Inferior parietal cortex (tissue), 1 donor: ENCODE measurements around the gene KAT2A.

ENCODE experiments used
- DNase-seq: peaks from one replicate; pipeline ENCODE4 v3.0.0-alpha.2; 2016; ENCODE audit errors: extremely low spot score

KAT2A gene

DNA sequence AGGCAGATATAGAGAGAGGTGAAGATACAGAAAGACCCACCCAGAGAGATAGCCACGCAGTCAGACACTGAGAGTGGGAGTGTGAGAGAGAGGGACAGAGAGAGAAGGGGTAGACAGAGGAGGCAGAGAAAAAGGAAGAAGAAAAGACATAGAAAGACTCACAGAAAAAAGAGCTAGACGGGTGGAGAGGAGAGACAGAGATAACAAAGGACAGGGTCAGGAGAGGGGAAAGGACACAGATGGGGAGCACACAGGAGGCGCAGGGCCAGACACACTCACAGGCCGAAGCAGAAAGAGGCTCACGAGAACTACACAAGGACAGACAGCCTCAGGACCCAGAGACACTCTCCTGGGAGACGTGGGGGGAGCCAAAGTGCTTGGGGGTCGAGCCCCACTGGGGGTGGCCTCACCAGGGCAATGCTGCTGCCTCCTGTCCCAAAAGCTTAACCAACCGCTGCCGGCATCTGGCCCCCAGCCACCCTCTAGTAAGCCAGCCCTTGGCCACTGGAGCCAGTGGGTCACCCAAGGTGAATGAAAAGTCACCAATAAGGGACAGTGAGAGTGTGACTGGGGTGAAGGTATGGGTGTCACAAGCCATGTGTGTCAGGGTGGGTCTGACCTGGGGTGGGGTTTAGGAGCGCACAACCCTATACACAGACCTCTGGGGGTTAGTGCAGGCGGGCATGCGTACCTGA is 26.6 kb downstream of the KAT2A start:
- no peak for DNase-seq

DNA sequence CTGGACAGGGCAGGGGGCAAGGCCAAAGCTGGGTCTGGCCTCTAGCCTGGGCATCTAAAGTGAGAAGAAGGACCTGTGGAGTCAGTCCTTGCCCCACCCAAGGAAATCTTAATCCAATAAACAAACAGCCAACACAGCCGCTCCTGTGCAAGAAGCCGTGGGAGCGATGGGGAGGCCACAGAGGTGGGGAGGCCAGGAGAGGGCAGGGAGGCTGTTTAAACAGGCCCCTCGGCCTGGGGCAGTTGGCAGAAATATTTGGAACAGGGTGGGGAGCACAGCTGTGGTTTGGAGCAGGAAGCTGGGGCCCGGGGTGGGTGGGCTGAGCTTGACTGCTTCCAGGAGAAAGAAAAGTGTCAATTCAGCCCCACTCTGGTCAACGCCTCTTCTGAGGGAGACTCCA is 28.2 kb downstream of the KAT2A start:
- DNase-seq = no peak

DNA sequence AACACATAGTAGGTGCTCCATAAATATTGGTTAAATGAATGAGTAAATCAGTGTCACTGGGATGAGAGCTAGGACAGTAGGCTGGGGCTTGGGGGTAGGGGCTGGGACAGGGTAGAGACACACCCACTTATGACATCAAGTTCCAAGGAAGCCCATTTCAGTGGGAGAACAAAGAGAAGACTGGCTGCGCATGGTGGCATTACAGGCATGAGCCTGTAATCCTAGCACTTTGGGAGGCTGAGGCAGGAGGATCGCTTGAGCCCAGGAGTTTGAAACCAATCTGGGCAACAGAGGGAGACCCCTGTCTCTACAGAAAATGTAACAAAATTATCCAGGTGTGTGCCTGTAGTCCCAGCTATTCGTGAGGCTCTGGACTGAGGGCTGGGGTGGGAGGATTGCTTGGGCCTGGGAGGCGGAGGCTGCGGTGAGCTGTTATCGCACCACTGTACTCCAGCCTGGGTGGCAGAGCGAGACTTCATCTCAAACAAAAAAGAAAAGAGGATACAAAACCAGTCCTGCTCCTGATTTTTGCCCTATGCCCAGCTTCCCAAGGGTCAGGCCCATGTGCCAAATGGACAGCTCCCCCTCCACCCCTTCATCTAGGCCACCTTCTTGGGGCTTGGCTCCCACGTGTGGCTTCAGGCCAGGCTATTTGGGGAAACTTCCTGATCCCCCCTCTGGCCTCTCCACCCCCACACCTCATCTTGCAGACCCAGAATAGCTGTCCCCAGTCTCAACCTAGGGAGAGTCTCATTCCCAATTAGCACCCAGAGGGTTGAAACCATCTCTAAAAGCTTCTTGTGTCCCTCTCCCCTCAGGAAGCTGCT is 30.0 kb downstream of the KAT2A start:
- no peak for DNase-seq

DNA sequence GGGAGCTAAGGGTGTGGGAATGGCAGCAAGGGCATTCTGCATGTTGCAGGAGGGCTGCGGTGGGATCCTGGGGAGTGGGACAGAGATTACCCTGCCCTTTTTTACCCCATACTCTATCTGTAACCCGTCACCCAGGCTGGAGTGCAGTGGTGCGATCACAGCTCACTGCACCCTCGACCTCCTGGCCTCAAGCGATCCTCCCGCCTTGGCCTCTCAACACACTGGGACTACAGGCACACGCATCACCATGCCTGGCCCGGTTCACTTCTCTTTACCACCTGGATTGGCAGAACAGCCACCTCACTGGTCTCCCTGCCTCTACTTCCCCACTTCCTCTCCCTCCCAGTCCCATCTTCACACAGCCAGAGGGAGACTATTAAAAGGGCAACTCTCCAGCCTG is 32.4 kb downstream of the KAT2A start:
- DNase-seq = no peak

DNA sequence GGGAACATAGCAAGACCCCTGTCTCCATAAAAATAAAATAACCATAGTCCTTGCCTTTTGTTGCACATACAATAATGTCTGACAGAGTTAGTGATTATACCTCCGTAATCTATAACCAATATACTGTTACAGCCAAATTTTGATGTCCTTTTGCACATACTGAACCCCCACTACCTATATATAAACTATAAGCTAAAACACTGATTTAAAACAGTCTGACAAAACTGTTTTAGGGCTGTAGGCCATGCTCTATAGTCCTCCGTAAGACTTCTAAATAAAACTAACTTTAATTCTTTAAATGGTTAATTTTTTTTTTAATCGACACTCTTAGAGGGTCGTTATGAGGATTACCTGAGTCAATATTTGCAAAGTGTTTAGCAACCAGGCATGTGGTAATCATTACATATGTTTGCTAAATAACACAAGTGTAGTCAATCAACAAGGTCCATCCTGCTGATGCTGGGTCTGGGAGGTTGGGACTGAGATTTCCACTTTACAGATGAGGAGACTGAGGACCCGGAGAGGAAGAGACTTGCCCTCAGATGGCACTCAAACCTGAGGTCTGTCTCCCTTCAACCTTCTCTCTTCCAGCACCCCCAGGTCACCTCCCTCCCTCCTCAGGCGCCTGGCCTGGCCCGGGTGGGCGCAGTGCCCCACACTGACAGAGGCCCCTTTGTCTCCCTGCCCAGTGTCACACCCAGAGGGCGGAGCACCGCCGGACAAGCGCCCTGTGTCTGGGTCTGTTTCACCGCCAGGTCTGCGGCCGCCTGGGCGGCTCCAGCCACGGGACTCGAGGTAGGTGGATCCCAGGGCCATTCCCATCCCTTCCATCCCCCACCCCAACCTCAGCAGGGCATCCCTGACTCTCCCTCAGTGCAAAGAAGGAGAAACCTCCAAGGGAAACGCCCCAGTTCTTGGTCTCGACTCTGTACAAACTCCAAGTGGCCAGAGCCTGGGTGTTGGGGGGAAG is 33.1 kb downstream of the KAT2A start:
- DNase-seq = no peak

DNA sequence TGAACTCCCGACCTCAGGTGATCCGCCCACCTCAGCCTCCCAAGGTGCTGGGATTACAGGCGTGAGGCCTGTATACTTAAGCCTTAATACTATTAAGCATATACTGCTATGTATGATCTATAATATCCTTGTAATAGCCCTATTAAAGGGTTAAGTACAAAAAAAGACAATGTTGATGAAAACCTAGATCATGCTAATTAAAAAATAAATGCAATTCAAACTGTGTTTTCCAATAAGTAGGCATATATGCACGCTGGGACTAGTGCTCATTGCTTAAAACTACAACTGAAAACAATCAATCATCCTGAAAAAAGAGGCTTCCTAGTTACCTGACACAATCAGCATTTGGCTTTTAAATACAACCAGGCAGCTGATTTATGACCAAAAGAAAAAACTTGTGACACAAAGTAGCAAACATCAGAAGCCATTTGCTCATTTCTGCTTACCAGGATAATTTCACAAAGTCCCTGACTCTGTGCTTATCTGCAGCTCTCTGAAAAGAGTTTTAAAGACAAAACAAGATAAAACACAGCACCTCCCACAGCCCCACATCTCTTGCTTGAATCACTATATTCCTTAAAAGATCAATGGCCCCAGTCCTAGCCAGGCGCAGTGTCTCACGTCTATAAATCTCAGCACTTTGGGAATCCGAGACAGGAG is 34.0 kb downstream of the KAT2A start:
- no peak for DNase-seq

DNA sequence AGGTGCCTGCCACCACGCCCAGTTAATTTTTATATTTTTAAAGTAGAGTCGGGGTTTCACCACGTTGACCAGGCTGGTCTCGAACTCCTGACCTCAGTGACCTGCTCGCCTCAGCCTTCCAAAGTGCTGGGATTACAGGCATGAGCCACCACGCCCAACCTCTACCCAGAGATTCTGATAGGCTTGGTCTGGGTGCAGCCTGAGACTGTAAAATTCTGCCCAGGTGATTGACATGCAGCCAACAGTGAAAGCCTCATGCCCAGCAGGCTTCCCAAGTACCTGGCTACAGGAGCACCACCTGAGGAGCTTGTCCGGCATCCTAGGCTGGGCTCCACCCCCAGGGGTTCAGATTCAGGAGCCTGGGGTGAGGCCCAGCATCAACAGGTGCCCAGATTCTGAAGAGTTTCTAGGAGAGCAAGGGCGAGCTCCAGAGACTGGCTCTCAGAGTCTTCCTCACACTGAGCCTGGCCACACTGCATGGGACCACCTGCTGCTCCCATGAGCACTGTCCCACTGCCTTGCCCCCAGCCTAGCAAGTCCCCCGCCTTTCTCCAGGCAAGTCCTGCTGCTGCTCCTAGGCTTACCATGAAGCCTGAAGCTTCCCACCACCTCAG is 39.5 kb downstream of the KAT2A start:
- DNase-seq = no peak

DNA sequence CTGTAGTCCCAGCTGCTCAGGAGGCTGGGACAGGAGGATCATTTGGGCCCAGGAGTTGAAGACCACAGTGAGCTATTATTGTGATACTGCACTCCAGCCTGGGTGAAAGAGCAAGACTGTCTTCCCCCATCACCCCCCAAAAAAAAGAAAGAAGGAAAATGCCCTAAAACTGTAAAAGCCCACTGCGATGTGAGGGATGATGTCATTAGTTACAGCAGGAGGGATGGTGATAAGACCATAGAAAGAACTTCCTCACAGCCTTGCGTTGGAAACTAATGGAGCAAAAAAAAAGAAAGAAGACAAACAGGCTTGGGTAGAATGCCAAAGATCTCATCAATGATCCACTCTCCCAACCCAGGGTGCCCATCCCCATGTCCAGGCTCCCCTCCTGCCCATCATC is 41.6 kb downstream of the KAT2A start:
- DNase-seq = no peak

DNA sequence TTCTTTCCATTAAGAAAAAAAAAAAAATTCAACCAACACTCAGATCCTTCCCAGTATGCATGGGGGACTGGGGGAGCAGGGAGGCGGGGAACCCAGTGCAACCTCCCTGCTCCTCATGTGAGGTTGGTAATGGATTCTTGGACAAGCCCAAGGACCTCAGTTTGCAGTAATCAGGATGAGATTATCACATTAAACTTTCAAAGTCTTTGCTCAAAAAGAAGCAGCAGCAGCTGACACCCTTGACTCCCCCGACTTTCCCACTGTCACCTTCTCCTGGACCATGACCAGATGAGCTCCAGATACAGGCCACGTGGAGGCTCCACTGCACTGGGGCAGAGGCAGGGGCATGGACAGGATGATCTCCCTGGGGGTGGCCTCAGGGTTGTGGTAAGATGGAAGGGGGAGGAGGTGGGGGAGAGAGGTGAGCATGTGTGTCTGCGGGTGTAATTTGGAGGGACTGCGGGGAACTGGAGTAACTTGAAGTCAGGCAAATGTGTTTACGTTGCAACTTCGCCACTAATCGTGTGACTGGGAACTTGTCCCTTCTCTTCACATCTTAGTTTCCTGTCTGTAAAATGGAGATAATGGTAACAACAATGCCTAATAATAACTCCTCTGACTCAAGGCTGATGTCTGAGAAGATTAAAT is 42.6 kb downstream of the KAT2A start:
- no peak for DNase-seq

DNA sequence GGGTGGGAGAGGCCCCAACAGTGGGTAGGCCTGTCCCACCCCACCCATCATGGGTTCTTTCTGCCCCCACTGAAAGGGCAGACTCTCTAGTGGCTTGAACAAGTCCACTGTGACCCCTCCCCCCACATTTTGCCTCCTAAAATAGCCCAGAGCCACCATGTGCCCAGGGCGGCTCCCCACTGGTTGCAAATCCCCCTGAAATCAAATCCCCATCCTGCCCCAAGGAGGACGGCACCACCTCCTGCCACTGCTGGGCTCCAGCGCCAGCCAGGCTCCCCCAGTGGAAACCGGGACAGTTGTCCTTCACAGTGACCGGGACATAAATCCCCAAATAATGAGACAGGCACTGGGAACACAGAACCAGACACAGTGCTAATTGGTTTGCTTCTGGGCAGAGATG is 43.4 kb downstream of the KAT2A start:
- DNase-seq = no peak

DNA sequence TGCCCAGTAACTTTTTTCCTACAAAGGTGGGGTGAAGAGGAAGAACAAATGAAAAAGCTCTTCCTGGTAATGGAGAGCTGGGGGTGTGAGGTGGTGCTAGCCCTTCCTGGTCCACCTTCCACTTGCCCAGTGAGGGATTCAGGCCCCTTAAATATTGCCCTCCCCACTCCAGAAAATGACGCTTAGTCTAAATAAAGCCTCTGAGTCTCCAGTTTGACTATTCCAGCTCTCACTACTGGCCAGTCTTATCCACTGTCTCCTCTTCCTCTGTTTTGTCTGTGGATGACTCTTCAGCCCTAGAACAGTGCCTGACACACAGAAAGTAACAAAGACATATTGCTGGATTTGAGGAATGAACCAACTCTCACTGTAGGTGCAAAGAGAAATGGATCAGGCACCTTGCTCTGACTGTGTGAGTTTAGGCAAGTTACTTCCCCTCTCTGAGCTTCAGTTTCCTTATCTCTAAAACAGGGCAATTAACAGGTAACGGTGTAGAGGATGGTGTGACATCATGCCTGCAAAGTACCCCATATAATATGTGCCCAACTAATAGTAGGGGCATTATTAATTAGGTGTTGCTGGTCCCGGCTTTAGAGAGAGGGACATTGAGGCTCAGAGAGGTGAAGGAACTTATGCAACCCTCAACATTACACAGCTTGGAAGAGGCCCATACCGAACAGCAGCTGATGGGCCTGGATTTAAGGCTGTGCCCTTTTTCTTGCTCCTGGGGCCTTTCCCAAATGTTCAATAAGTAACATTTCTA is 44.2 kb downstream of the KAT2A start:
- DNase-seq = no peak

DNA sequence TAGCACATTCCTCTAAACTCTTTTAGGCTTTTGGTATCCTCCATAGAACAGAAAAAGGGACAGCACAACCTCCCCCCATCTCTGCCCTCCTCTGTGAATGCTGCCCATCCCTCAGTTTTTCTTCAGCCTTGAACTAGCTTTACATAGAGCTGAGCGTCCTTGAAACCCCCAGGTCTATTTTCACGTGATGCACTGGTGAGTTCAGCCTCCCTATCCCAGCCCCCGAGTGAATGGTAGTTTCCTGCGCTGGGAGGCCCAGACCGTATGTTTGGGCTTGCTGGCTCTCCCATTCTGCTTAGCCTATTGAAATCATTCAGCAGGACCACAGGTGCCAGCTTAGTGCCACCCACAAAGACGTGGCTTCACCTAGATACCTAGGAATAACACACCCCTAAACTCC is 45.4 kb downstream of the KAT2A start:
- DNase-seq = no peak

DNA sequence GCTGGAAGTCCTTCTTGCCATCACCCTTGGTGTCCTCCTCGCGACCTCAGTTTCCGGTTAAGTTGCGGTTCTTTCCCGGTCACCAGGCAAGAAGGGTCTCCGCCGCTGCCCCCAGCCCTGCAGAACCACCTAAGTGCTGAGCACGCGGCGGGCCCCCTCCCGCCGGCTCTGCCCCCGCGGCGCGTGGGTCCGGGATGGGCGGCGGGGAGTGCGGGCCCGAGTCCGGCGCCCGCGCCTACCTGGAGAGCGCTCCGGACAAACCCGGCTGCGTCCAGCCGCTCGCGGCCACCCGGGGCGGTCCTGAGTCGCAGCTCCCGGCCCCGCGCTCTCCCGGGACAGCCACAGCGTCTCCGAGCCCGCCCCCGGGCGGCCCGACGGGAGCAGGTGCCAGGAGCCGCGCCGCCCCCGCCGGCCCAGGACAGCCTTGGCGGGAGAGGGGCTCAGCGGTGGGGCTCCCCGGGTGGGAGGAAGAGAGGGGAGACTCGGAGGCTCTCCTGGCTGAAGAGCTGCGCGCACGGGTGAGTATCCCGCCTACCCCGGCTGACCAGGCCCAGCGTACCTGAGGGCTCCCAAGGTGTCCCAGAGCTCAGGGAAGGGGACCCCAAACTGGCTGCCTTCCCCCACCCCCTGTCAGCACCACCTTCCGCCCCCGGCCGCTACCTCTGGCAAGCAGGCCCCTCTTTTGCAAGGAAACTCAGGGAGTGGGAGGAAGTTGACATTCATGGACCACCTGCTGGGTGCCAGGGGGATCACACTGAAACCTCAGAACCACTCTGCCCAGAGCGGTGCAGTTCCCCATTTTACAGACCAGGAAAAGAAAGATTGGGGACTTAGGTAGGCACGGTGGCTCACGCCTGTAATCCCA is 48.6 kb downstream of the KAT2A start:
- DNase-seq = no peak

DNA sequence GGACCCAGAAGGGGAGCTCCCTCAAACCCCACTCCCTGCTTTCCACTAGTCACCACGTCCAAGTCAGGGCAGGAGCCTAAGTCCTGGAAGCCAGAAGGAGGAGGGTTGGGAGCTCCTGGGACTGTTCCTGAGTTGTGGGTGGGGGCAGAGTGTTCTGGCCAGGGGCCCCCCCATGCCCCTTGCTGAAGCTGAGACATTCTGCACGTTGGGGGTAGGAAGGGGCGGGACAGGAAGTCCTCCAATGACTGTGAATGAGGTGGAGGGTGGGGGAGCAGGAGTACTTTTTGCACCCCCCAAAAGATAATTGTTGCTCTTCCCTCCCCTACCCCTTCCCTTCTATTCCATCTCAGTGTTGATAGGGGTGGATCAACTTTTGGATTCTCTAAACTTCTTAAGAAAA is 49.4 kb downstream of the KAT2A start:
- no peak for DNase-seq

DNA sequence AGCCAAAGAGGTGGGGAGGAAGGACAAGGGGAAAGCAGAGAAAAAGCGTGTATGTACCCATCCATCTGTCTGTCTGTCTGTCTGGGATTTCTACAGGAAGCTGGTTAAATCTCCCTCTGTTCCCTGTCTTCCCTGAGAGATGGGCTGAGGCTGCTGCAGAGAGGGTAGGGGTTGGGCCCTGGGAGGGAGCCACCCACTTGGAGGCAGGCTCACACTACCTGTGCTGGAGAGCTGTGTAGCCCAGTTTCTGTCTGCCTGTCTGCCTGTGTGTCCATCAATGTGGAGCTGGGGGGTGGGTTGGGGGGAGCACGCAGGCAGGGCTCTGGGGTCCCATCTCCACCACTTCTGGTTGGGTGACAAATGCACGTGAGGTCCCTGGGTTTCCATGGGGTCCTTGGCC is 52.2 kb downstream of the KAT2A start:
- no peak for DNase-seq

DNA sequence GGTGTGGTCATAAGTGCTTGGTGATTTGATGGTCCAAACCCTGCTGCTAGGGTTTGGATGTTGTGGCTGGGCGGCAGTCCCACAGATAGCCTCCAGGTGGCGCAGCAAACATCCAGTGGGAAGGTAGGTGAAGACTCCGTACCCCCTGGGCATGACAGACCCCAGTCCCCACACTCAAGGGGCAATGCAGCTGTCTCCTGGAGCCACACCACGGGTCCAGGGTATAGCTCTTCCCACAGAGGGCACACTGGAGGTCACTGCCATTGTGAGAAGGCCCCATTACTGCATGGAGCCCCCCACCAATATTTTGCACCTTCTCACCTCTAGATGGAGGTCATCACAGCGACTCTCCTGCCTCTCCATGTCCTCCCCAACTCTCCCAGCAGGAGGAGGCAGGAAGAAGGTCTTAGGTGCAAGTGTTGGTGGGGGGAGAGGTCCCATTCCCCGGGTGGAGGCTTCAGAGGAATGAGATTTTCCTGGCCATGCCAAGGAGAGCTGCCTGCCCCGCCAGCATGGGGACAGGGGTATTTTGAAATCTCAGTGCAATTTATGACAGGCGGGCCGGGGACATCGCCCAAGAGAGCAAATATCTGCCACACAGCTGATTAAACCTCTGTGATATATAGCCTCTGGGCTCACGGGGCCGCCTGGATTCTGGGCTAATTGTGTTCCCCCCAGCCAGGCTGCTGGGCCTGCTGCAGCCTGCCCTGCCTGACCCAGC is 53.6 kb downstream of the KAT2A start:
- DNase-seq = peak; percentile 64

DNA sequence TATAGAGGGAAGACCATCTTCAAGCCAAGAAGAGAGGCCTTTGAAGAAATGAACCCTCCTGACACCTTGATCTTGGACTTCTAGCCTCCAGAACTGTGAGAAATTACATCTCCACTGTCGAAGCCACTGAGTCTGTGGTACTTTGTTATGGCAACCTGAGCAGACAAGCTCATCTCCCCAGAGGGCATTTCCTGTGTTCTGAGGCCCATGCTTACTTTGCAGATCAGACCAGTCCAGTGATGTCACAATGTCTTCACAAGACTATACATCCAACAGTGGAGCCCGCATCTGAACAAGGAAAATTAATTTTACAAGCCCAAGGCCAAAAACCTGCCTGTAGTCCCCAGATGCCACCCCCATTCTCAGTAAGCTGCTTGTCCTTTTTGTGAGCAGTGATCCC is 56.0 kb downstream of the KAT2A start:
- DNase-seq = no peak
